Measurements from ENCODE around the gene PIEZO2.

The PIEZO2 gene

DNA sequence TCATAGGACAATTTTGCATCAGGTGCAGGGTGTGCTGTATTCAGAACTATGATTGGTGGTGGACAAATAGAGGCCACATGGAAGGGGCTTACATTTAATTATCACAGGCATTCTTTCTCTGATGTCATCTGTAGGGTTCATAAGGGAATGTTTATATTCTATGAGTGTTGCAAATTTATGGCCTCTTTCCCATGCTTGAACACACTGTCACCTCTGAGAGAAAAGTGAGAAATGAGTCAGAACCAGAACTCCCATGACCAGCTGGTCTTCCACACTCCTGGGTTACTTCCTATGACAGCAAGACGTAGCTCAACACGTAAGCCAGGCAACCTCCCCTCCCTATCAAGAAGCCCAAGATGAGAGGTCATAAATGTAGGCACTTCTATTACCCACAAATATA lies 310.8 kb downstream of the PIEZO2 start:
- DNase-seq = no peak

DNA sequence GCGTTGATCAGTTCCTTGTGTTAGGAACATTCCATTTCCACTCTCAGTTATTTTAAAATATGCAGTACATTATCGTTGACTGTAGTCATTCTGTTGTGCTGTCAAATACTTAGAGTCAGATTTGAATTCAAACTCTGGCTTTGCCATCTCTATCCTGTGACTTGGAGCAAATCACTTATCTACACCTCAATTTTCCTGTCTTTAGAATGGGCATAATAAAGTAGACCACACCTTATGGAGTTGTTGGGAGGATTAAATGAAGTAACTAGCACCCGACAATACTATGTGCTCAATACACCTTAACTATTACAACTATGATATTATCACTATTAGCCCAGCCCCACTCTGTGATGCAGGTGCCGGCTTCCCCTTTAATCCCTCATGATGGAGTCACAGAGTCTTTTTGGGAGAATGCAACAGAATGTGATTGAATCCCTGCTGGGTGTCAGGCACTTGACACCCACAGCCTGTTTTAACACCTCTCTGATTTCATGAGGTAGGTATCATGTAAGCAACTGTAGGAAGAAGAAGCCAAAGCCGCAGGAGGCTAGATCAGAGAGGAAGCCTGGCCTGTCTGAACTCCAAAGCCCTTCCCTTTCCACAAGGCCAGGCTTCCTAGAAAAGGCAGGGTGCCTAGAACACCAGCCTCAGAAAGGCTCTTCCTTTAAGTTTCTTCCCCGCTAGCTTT lies 315.1 kb downstream of the PIEZO2 start:
- DNase-seq = no peak

DNA sequence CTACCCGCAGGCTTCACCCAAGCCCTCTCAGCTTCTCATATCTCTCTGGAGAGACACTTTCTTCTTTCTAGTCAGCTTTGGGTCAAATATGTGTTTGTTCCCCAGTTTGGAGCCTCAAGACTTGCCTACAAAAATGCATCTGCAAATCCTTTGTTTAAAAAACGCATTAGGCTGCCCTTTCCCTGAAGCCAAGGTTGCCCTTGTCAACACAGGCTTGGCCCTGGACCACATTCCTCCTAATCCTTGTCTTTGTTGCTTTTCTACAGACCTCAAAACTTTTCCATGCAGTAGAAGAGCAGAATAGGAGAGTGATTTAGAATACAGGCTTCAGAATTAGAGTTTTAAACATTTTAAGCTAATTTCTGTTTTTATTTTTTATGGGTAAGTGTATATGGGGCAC lies 315.7 kb downstream of the PIEZO2 start:
- DNase-seq = no peak

DNA sequence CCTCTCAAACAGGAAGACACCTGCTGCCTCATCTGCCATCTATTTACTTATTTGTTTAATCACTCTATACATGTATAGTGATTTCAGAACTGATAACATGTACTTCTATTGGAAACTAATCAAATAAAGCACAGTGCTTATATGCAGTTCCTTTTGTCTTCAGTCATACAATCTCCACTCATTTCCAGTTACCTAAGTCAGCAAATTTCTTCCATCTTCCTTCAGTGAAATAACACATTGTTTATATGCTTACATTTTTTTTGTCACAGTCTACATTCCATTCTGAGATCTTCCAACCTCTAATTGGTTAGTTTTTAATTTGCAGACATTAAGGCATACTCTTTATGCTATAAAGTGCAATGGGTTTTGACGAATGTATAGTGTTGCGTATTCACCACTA lies 323.0 kb downstream of the PIEZO2 start:
- no peak for DNase-seq

DNA sequence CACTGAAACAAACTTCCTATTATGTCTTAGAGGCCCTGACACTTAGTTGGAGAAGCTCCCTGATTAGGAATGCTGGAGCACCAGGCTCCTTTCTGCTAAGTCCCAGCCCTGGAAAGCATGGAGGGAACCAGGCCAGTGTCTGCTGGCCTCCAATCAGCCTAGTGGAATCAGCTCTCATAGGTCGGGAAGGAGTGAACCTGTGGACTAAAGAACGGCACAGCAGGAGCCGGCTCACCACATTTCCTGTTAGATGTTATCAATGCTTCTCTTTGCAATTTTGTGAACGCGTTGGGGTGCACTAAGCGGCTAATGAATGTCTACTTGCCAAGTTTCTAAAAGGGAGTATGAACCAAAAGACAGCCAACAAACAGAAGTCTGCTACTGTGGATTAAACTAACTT lies 326.9 kb downstream of the PIEZO2 start:
- no peak for DNase-seq

DNA sequence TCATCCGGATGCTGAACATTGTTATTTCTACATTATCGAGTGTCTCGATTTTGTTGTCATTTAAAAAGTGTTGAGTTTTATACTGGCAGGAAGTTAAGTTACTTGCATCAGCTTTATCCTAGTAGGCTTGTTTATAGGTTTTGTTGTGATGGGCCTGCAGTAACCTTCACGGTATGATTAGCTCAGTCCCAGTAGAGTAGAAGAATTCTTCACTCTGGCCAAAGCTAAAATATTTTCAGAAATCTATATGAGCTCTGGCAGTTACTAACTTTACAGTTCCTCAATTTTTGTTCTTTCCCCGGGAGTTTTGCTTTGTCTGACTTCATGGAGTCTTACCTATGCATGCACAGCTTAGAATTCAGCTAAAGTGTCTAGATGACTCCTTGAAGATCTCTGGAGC lies 328.7 kb downstream of the PIEZO2 start:
- no peak for DNase-seq

DNA sequence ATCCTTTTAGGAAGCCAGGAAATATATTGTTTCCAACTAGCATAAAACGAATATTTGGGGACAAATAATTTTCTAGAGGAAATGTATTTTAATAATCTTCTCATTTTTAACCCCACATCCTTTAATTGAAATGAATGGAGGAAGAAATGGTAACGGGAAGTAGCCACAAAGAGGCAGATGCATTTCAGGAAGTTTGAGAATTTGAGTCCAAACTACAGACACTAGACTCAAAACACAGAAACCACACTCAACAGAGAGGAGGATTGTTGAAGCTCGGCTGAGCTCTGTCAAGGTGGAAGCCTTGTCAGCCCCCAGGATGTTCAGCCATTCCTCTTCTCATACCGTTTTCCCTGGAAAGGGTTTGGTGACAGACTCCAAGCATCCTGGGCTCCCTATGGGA lies 335.0 kb downstream of the PIEZO2 start:
- DNase-seq = no peak

DNA sequence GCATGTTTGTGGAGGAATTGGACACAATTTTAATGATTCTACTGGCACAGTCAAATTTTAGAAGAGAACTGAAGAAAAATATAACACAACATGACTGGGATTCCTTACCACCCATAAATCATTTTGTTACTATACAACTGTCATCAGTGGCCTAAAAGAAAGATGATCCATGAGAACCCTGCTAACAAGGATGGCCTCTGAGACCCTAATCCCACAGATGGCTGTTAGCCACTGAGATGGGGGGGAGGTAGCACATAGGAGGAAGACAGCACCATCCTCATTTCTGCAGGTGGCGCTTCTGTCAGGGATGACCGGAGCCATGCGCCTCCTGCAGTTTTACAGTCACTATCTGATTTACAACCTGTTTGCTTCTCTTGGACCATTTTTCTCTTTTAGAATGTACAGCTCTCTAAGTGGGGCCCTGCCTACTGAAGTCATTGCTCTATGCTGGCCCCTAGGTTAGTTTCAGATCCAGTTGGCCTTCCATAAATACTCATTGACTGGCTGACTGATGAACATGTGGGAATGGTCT lies 343.7 kb downstream of the PIEZO2 start:
- DNase-seq = no peak

DNA sequence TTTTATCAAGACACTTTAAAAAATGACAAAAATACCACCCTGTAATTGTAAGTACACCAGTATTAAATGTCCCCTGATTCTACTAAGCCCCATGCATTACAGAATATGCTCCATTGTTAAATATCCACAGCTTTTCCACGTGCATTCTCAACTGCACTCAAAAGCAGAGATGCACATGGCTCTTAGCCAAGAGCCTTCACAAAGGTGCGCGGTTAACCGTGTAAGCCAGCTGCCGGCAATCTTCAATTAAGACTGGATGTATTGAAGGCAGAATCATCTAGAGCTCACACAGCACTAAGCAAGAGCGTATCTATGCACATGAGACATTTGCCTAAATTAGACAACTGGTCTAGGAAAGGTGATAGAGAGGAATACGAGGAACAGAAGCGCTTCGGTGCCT lies 345.2 kb downstream of the PIEZO2 start:
- no peak for DNase-seq

DNA sequence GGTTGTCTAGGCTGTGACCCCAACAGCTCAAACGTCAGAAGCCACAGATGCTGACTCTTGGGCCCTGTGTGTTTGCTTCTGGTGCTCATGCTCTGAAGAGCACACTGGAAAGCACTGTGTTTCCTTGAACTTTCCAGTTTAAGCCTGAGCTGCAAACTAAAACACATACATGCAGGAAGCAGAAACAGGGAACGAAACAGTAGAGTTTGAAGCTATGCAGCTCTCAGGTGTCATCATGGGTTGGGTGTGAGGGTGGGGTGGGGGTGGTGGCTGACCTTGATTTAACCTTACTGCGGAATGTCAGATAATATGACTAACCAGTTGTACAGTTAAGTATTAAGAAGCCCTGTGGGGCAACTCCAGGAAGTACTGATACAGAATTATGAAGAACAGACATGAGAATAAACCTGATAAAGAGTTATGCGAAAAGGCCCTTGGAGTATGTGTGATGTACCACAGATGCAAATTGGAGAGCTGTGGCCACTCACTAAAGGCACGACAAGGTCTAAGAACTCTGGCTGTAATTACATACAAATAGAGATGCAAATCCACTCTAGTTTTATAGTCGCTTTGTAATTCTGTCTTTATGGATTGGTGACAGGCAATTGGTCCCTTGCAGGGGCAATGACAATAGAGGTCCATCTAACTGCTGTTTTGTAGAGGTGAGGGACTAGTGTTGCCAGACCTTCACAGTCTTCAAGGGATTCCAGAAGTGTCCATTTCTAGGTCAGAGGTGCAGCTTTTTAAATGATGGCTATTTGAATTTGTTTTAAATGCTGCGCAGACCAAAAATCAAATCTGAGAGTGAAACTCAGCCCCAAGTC lies 350.4 kb downstream of the PIEZO2 start:
- DNase-seq = no peak

DNA sequence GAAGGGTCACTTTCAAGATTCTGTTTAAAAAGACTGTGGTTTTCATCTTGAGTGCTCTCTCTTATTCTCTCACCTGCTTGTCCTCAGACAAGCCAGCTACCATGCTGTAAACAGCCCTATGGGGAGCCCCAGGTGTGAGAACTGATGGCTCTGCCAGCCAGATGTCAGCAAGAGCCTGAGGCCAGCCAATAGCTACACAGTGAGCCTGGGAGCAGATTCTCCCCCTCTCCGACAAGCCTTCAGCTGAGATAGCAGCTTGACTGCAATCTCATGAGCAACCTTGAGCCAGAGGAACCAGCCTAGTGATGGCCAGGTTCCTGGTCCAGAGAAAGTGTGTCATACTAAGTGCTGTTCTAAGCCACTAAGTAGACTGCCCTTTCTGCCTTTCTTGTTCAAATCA lies 351.5 kb downstream of the PIEZO2 start:
- no peak for DNase-seq

DNA sequence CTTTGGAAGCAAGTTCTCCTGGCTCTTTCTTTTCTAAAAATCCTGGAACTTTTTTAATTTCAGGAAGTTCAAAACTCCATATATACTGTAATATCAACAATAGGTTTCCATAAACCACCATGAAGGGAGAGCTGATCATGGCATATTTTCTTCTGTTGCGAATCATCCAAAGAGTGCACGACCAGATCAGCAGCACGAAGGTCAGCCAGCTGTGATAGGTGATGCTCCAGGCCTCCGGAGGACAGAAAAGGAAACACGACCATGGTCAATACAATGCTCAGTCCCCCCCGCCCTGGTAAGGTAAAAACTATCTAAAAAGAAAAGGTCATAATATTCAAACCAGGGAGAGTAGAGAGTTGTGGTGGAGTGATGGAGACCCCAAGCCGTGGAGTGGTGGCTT lies 354.6 kb downstream of the PIEZO2 start:
- DNase-seq = no peak

DNA sequence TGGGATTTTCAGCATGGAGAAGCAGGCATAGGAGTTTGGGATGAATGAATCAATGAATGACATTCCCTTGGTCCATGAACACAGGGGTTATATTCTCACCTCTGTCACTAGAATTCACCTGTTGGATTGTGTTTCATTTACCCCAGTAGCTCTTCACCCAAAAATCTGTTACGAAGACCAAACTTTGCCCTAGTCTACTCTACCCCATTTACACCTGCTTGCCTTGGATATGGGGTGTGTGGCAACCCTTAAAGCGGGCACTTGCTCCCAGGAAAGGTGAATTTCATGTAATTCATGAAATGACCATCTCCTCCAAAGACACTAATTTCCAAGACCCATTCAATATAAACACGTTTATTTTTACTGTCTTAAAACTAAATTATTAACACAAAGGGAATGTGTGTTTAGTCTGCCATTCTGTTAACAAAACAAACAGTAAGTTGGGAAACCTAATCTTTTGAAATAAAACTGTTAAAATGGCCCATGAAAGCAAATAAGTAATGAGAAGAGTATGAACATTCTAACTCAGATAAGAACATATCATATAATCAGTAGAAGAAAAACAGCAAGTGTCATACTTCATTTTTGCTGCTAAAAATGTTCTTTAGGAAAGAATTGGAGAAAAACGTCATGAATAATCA lies 355.5 kb downstream of the PIEZO2 start:
- no peak for DNase-seq

DNA sequence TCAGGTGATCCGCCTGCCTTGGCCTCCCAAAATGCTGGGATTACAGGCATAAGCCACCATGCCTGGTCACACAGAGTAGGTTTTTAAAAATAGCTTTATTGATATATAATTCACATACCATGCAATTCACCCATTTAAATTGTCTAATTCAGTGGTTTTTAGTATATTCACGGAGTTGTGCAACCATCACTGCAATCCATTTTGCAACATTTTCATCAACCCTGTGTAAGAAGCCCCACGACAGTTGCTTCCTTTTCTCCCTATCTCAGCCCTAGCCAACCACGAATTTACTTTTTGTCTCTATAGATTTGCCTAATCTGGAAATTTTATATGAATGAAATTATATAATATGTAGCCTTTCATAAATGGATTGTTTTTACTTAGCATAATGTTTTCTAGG lies 357.2 kb downstream of the PIEZO2 start:
- no peak for DNase-seq

DNA sequence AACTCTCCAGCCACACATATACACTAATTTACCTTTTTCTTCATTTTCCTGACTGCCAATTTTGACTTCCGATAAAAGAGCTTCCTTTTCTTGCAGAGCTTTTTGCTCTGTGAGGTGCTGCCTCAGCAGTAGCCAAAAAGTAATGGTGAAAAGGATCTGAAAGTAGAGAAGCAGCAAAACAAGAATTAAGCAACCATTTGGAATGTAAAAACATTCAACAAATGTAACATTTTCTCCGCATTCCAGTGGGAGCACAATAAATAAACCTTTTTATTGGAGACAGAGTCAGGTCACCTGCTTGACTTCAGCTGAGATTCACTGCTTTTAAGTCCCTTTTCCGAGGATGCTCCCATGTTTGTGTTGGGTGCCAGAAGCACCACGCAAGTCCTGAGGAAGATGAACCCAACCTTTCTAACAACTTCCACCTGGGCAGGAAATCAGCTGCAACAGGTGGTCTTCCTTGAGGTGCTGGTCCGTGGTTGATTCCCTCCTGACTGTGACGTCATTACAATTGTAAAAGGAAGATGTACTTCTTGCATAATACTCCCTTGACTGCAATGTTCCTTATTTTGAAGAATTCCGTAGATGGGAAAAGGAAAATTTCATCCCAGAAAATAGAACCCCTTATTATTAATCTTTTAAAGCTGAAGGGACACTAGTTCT lies 358.1 kb downstream of the PIEZO2 start:
- DNase-seq = no peak

DNA sequence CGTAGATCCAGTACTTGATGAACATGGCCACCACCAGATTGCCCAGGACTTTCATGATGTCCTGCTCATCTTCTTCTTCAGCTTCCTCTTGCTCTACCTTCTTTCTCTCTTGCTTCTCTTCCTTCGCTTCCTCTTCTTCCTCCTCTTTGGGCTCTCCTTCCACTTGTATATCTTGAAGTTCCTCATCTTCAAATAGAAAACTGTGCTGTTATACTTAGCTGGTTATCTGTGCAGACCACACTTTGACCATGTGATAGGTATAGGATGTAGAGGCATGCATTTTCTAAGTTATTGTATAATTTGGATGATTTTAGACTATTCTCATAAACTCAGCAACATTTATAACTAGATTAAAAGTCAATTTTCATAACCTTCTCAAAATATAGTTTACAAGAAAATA lies 360.2 kb downstream of the PIEZO2 start:
- DNase-seq = no peak

DNA sequence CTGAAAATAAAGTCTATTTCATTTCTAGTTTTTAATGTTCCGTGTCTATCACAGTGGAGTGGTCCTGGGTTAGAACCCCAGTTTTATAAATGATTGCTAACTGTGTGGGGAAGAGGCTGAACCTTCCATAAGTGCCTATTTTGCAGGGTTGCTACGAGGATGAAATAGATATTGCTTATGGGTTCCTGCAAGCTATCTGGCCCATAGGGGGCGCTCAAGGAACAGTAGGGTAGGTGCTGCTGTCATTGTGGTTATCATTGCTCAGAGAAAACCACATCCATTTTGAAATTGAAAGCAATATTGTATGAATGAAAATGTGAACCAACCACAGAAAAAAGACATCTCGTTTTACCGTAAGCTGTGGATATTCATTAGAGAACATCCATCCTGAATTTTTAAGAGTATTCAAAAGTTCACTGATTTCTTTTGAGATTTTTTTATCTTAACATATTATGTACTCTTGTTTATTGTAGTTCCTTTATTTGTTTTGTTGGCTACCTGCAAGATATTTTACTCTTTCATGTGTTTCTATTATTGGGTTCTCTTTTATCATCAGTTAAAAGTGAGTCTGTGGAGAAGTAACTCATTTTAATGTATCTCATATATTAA lies 362.0 kb downstream of the PIEZO2 start:
- peak; percentile 31 to 70 for DNase-seq

DNA sequence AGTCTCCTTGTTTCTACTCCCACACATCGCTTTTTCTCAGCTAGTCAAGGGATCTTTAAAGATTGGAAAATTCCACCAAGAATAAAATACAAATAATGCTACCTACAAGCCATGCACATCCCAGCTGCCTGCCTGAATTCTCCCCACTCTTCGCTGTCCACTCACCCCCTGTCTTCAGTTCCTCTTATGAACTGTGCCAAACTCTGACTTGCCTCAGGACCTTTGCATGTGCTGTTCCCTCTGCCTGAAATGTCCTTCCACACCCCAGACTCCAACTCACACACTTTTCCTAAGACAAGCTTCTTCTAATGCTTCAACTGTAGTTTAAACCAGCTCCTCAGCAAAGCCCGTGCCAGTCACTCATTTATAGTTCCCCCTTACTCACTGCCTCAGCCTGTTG lies 363.6 kb downstream of the PIEZO2 start:
- no peak for DNase-seq

DNA sequence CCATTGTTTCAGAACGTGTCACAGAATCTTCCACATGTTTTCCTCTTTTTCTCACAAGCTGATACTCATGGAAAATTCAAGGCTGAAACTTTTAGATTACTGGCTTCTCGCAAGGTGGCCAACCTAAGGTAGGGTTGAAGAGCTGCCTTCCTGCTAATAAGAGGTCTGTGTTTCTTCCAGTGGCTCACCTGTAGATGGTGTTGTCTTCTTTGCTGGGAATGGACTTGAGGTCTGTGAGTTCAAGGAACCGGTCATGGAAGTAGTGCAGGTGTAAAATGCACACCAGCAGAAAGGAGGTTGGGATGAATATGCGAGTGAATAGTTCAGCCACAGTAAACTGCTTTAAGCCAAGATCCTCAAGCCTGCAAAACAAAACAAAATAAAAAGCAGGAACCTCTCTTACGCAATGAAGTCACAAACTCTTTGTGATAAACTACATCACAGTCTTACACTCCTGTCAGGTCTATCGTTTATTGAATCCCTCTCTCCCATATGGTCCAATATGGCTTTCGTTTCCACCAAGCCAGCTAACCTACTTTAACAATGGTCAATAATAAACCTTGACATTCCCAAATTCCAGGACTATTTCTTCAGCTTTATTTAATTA lies 364.7 kb downstream of the PIEZO2 start:
- DNase-seq = no peak

DNA sequence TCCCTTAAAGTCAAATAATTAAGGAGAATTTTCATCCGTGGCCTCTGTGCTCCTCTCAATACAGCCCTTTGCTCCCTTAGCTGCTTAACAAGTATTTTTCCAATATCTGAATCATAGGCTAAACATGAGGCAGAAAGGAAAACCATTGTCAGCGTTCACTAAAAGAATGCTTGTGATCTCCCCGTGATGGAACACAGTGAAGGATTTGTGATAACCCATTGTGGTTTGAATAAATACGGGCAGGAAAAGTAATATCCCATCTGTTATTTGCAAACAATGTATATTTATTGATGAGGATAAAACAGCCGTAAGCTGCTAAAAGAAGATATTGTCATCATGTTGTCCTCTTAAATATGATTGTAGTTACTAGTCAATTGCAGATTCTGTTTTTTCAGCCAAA lies 365.4 kb downstream of the PIEZO2 start:
- no peak for DNase-seq

DNA sequence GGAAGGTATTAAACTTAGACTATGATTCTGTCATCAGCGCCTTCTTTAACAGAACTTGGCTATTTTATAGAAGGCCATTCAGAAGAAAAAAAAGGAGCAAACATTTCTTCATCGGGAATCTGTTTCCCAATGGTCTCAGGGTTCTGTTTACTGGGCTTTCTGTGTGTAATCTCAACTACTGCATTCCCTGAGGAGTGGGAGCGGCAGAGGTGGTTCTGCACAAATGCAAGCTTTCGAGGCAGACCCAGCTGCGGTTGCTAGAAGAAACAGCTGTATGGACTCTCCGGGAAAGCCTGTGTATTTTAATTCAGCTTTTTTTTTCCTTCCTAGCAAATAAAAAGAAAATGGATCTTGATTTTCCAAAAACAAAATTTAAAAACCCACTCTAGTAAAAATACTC lies 372.9 kb downstream of the PIEZO2 start:
- DNase-seq = no peak

DNA sequence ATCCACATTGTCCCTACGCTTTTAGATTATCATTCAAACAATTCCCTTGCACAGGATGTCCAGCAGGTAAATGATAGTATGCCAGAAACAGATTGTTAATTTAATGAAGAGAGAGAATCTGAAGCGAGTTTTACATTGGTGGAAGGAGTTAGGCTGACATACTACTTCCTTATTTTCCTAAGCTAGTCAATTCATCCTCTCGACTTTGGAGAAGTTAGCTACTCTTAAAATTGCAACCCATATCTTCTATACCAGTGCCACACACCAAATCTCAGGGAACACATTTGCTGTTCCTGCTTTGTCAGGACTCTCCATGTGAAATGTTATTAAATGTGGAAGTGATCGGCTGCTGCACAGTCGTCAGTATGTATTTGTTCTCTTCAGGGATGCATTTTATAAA lies 374.3 kb downstream of the PIEZO2 start:
- no peak for DNase-seq
